Right lobe of liver (tissue), 6 donors: ENCODE measurements around the gene GRM7. TPM values are rescaled to one million over a fixed set of nuclear protein-coding genes. Genes with fewer than 3 reads are reported as not detected.

ENCODE experiments used
- ATAC-seq, 4 donors: fragments of 200-7000 bp; cut with Tn5 transposase; one replicate each; pipeline ENCODE4 v1.9.1; 2020; ENCODE audit warnings: mild to moderate bottlenecking in 4 of 4, moderate library complexity in 4 of 4
- DNase-seq, 3 donors: peaks; one replicate each; pipeline ENCODE4 v3.0.0-alpha.2; 2020
- H3K27ac ChIP-seq, 3 donors: fragments of 200-600 bp; one replicate each; pipeline ENCODE4 v1.8.0; 2022
- H3K27me3 ChIP-seq, 2 donors: fragments of 200-600 bp; one replicate each; pipeline ENCODE4 v1.8.0; 2022
- H3K36me3 ChIP-seq, 4 donors: fragments of 200-600 bp; sonication (generic) in 1 of 4; one replicate each; pipeline versions ENCODE4 v1.5.1 to v1.8.0; 2017 to 2022; ENCODE audit warnings: control low read depth in 1 of 4
- H3K4me1 ChIP-seq, 4 donors: fragments of 200-600 bp; sonication (generic) in 1 of 4; one replicate each; pipeline versions ENCODE4 v1.5.1 to v1.8.0; 2017 to 2022; ENCODE audit warnings: control low read depth in 1 of 4
- H3K4me3 ChIP-seq, 3 donors: fragments of 200-600 bp; one replicate each; pipeline ENCODE4 v1.8.0; 2022
- H3K9me3 ChIP-seq, 4 donors: fragments of 200-600 bp; sonication (generic) in 1 of 4; one replicate each; pipeline versions ENCODE4 v1.5.1 to v1.8.0; 2017 to 2022; ENCODE audit warnings: control low read depth in 1 of 4
- CTCF ChIP-seq, 4 donors: fragments of 200-600 bp in 3 of 4; fragments of 450-650 bp in 1 of 4; IDR thresholded peaks; one replicate each; pipeline versions ENCODE4 v1.5.1 to v1.8.0; 2016 to 2022; ENCODE audit warnings: antibody characterized with exemption in 4 of 4, mild to moderate bottlenecking in 2 of 4
- POLR2A ChIP-seq: fragments of 450-650 bp; IDR thresholded peaks from one replicate; pipeline ENCODE4 v1.6.1; 2017; ENCODE audit warnings: antibody characterized with exemption, mild to moderate bottlenecking
- WGBS: methylation state at CpG from one replicate; pipeline ENCODE4 v1.1.6; 2018; ENCODE audit warnings: low coverage, low lambda C conversion rate; ENCODE audit not compliant: insufficient coverage; ENCODE audit errors: missing lambda C conversion rate; 5-methylcytosine and 5-hydroxymethylcytosine counted together
- intact Hi-C, 2 donors: fragments of 100-400 bp; cut with DNase I; formaldehyde crosslinking; loops; one replicate each; pipeline versions ENCODE4 v1.11.2 to v1.14.1; 2022
- total RNA-seq, 6 experiments: library from RNA; depleted of rRNA in 2 of 6; stranded (reverse); fragments of >200 nt in 2 of 6; fragmentation: NEBNext Ultra II Directional in 3 of 6; extraction: Animal tissue kit (Norgen Biotek cat#: 25700) in 3 of 6; gene quantifications; one replicate each; pipeline versions ENCODE4 v1.1.0 to v1.2.4, GENCODE V29; 2016 to 2023
- donor health status: DM: no; HTN: yes; CAD: no.
- donor health status: DM: no; HTN: no; CAD: no.
- donor health status: DM: no; HTN: no; CAD: no.
- donor health status: DM: no; HTN: yes; CAD: no.
- donor health status: DM: no; HTN: yes; CAD: no.

Gene GRM7
- total RNA-seq, 6 experiments from 2014 or later = 0.20 to 0.56 TPM; not detected in 4

GRCh38 chr3:7749931-7750695 lies 889.2 kb downstream of the GRM7 start:
- TF ChIP-seq CTCF (IDR thresholded peaks at IDR 0.05) (no peak), POLR2A (no peak)
- ATAC-seq (no peak), DNase-seq (no peak)
- Histone ChIP-seq H3K4me1 (no peaks in the 10 kb centered on the region), H3K9me3 (no peaks in the 10 kb centered on the region), H3K27ac (no peak overlapping the region), H3K36me3 (no peaks in the 10 kb centered on the region), H3K27me3 (no peaks in the 10 kb centered on the region), H3K4me3 (no peak overlapping the region)
- intact Hi-C loops = no loop called here
- 64% methylated on average over 4 of the region's 4 CpGs for WGBS

- DNase-seq = no peak
- no peak for ATAC-seq
- intact Hi-C loops = no loop called here
- Histone ChIP-seq H3K4me1 (no peaks in the 10 kb centered on the region), H3K27ac (no peak overlapping the region), H3K9me3 (no peaks in the 10 kb centered on the region), H3K4me3 (no peak overlapping the region), H3K27me3 (no peaks in the 10 kb centered on the region), H3K36me3 (no peaks in the 10 kb centered on the region)
- 75% methylated on average over 1 of the region's 1 CpG for WGBS
- no peak for TF ChIP-seq CTCF (IDR thresholded peaks at IDR 0.05)
- TF ChIP-seq POLR2A = no peak
These were observed 891.1 kb downstream of the GRM7 start for GRCh38 chr3:7752005-7752404.

GRCh38 chr3:7754653-7755441 lies 893.9 kb downstream of the GRM7 start:
- 77% methylated on average over 4 of the region's 4 CpGs for WGBS

DNA sequence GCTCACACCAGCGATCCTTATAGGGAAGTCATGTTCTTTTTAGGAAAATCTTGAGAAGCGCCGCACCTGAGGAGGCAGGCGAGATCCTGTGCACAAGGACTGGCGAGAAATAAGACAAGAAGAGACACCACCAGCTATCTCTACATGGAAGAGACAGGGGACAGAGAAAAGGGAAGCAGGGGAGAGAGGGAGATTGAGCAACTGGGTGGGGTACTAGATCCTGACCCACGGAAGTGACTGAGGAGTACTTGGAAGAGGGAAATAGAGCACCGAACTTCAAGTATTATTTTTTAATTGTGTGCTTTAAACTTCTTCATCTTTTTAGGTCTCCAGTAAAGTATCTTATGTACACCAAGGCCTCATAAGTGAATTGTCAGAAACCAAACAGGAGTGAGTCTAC lies 898.7 kb downstream of the GRM7 start:
- 58% methylated on average over 7 of the region's 7 CpGs for WGBS
- peak in 3 of 4 donors; percentile 36 to 64 (median 37) for ATAC-seq
- DNase-seq = no peak
- H3K27me3 ChIP-seq = no peaks in the 10 kb centered on the region
- intact Hi-C loops = no loop called here
- H3K27ac ChIP-seq = no peak overlapping the region
- TF ChIP-seq POLR2A = no peak
- no peak for TF ChIP-seq CTCF (IDR thresholded peaks at IDR 0.05)
- H3K4me3 ChIP-seq = no peak overlapping the region
- H3K4me1 ChIP-seq = no peaks in the 10 kb centered on the region
- no peaks in the 10 kb centered on the region for H3K36me3 ChIP-seq
- H3K9me3 ChIP-seq = no peaks in the 10 kb centered on the region

More at GRCh38 chr3:7754653-7755441, 893.9 kb downstream of the GRM7 start:
- Histone ChIP-seq H3K27me3 (no peaks in the 10 kb centered on the region), H3K9me3 (no peaks in the 10 kb centered on the region), H3K27ac (no peak overlapping the region), H3K4me1 (no peaks in the 10 kb centered on the region), H3K4me3 (no peak overlapping the region), H3K36me3 (no peaks in the 10 kb centered on the region)
- TF ChIP-seq CTCF (IDR thresholded peaks at IDR 0.05) (no peak), POLR2A (no peak)
- ATAC-seq (no peak), DNase-seq (no peak)
- intact Hi-C loops = no loop called here
